Hematopoietic multipotent progenitor cell (in vitro differentiated cells): ENCODE measurements around the gene CNNM1. TPM values are rescaled to one million over a fixed set of nuclear protein-coding genes. Genes with fewer than 3 reads are reported as not detected.

Experiments
- DNase-seq, 3 donors: peaks; one replicate each; pipeline ENCODE4 v3.0.0-alpha.2; 2011 to 2015; ENCODE audit warnings: low read depth in 2 of 3, low spot score in 2 of 3
- total RNA-seq: library from RNA; depleted of rRNA; stranded (reverse); fragments of >200 nt; gene quantifications from one replicate; pipeline ENCODE4 v1.2.3, GENCODE V29; 2012

CNNM1 gene
- total RNA-seq, 1 donor: 1.9 TPM

DNA sequence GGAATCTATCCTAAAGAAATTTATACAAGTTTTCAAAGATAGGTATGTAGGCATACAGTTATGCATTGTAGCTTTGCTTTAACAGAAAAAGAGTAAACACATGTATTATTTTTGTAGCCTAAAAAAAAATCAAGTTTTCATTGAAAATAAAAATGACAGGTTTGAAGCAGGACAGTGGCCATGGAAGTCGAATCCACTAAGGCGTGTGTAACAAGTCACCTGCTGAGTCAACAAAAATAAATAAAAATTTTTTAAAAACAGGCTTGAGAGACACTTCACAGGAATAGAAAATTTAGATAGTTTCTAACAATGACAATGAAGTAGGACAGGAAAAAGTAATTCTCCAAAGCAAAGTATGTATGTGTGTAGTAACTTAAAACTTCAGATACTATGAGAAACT, 109.7 kb downstream of the CNNM1 start:
- no peak for DNase-seq

DNA sequence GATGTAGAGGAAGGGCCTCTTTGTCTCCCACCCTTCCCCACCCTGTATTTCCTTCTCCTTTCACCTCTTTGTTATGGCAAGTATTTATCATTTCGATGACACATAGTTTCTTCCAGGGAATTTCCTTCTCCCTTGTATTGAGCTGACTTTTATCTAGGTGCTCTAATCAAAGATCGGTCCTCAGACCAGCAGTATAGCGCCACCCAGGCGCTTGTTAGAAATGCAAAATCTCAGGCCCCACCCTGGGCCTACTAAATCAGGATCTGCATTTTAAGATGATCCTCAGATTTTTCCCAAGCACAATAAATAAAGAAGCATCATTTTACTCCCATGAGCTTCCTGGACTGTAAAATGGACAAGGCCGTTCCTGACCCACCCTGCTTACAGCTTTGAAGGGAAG, 113.2 kb downstream of the CNNM1 start:
- no peak for DNase-seq

DNA sequence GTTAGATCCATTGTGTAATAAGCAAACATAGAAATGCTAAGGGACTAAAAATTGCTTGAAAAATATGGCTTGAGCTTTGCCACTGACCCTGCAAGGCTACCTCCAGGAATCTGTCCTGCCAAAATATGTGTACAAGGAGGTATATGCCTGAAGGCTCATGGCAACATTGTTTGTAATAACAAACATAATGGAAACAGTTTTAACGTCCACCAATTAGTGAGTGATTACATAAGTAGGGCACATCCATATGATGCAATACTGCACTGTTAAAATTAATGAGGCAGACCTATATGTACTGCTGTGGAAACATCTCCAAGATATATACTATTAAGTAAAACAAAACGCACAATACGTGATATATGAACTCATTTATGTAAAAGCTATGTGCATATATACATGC, 114.3 kb downstream of the CNNM1 start:
- DNase-seq: no peak

Other genes with a start within 250 kb of the CNNM1 start
- not detected for gene HPSE2, start 93.5 kb upstream of the CNNM1 start, total RNA-seq
- 14.0 TPM for gene GOT1, start 101.3 kb downstream of the CNNM1 start, total RNA-seq
- gene NKX2-3, start 203.6 kb downstream of the CNNM1 start, total RNA-seq: 15.1 TPM